Lower lobe of right lung (tissue), 2 donors: Measurements from ENCODE around the gene PCED1B. TPM values are rescaled to one million over a fixed set of nuclear protein-coding genes. Genes with fewer than 3 reads are reported as not detected.

Experiments used
- ATAC-seq, 2 donors: fragments of 200-7000 bp; cut with Tn5 transposase; one replicate each; pipeline ENCODE4 v1.9.1; 2020 to 2022; ENCODE audit warnings: mild to moderate bottlenecking in 2 of 2, moderate library complexity in 2 of 2
- DNase-seq: peaks from one replicate; pipeline ENCODE4 v3.0.0-alpha.2; 2020
- H3K27ac ChIP-seq: fragments of 200-600 bp; one replicate; pipeline ENCODE4 v1.8.0; 2022
- H3K27me3 ChIP-seq: fragments of 200-600 bp; one replicate; pipeline ENCODE4 v1.8.0; 2022; ENCODE audit warnings: low read depth
- H3K36me3 ChIP-seq: fragments of 200-600 bp; one replicate; pipeline ENCODE4 v1.8.0; 2022; ENCODE audit warnings: mild to moderate bottlenecking
- H3K4me1 ChIP-seq: fragments of 200-600 bp; one replicate; pipeline ENCODE4 v1.8.0; 2022
- H3K4me3 ChIP-seq: fragments of 200-600 bp; one replicate; pipeline ENCODE4 v1.8.0; 2022; ENCODE audit warnings: mild to moderate bottlenecking
- H3K9me3 ChIP-seq: fragments of 200-600 bp; one replicate; pipeline ENCODE4 v1.8.0; 2022
- intact Hi-C: fragments of 100-400 bp; cut with DNase I; formaldehyde crosslinking; loops from one replicate; pipeline ENCODE4 v1.11.0; 2022
- long read RNA-seq: library from polyadenylated mRNA; unstranded; transcript quantifications from one replicate; pipeline ENCODE4 v2.0.0, GENCODE V29; 2021
- total RNA-seq: library from RNA; stranded (reverse); fragmentation: NEBNext Ultra II Directional; extraction: Animal tissue kit (Norgen Biotek cat#: 25700); gene quantifications from one replicate; pipeline ENCODE4 v1.2.1, GENCODE V29; 2021
- TF ChIP-seq, protein P1 (sequence below): fragments of 200-600 bp; IDR thresholded peaks from one replicate; pipeline ENCODE4 v1.8.0; 2022; ENCODE audit warnings: antibody characterized with exemption, mild to moderate bottlenecking
- donor health status: DM: no; HTN: yes; CAD: no; lungs with severe emphysema.

The PCED1B gene
- total RNA-seq = 13.4 TPM
- long read RNA-seq, partial matches to known transcripts = 5 of 34 reads
- long read RNA-seq, other reads (novel, unspliced or antisense) = 29 of 34 reads

- Histone ChIP-seq H3K9me3 (no peaks in the 10 kb centered on the region), H3K4me1 (peaks cover 64% of the 10 kb centered on the region), H3K27me3 (no peaks in the 10 kb centered on the region), H3K27ac (peak within 1 kb of the TSS; percentile 94), H3K36me3 (no peaks in the 10 kb centered on the region), H3K4me3 (peak within 1 kb of the TSS; percentile 75)
- ATAC-seq (peak; percentile 77 to 82), DNase-seq (peak; percentile 88)
- intact Hi-C loops = no loop called here
- TF ChIP-seq, protein P1, sequence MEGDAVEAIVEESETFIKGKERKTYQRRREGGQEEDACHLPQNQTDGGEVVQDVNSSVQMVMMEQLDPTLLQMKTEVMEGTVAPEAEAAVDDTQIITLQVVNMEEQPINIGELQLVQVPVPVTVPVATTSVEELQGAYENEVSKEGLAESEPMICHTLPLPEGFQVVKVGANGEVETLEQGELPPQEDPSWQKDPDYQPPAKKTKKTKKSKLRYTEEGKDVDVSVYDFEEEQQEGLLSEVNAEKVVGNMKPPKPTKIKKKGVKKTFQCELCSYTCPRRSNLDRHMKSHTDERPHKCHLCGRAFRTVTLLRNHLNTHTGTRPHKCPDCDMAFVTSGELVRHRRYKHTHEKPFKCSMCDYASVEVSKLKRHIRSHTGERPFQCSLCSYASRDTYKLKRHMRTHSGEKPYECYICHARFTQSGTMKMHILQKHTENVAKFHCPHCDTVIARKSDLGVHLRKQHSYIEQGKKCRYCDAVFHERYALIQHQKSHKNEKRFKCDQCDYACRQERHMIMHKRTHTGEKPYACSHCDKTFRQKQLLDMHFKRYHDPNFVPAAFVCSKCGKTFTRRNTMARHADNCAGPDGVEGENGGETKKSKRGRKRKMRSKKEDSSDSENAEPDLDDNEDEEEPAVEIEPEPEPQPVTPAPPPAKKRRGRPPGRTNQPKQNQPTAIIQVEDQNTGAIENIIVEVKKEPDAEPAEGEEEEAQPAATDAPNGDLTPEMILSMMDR = peak; percentile 44
Measured at GRCh38 chr12:47079468-47079980, at the start of gene PCED1B, which contains the start of gene AMIGO2. PCED1B (plus strand) TSS chr12:47079621; CDS start chr12:47235064, 155,443 bp downstream. AMIGO2 (minus strand) TSS chr12:47079959; CDS start chr12:47079002, 957 bp downstream.

DNA sequence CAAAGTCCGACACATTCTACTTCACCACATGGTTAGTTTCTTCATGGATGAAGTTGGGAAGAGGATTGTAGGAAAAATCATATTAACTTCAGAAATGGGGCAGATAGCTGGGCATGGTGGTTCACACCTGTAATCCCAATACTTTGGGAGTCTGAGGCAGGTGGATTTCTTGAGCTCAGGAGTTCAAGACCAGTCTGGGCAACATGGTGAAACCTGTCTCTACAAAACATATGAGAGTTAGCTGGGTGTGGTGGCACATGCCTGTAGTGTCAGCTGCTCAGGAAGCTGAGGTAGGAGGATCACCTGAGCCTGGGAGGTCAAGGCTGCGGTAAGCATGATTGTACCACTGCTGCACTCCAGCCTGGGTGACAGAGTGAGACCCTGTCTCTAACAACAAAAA, 49.5 kb upstream of the PCED1B start:
- Histone ChIP-seq H3K4me1 (peaks cover 13% of the 10 kb centered on the region), H3K27ac (no peak overlapping the region), H3K27me3 (no peaks in the 10 kb centered on the region), H3K36me3 (no peaks in the 10 kb centered on the region), H3K4me3 (no peak overlapping the region), H3K9me3 (no peaks in the 10 kb centered on the region)
- ATAC-seq (no peak), DNase-seq (no peak)
- TF ChIP-seq, protein P1 = no peak
- intact Hi-C loops = no loop called here

- TF ChIP-seq, protein P1 = peak; percentile 62
- intact Hi-C loops = no loop called here
- Histone ChIP-seq H3K4me1 (peaks cover 13% of the 10 kb centered on the region), H3K27me3 (no peaks in the 10 kb centered on the region), H3K9me3 (no peaks in the 10 kb centered on the region), H3K27ac (no peak overlapping the region), H3K36me3 (no peaks in the 10 kb centered on the region), H3K4me3 (no peak overlapping the region)
- no peak for DNase-seq
- ATAC-seq = peak; percentile 69 to 87
Measured at GRCh38 chr12:47032644-47033043, 46.8 kb upstream of the PCED1B start.

- Histone ChIP-seq H3K27me3 (no peaks in the 10 kb centered on the region), H3K27ac (no peak overlapping the region), H3K9me3 (no peaks in the 10 kb centered on the region), H3K4me1 (peaks cover 13% of the 10 kb centered on the region), H3K4me3 (no peak overlapping the region), H3K36me3 (no peaks in the 10 kb centered on the region)
- TF ChIP-seq, protein P1 = no peak
- ATAC-seq (peak; percentile 89 to 94), DNase-seq (peak; percentile 61)
- intact Hi-C loops = no loop called here
Measured at GRCh38 chr12:47033081-47033480, 46.3 kb upstream of the PCED1B start.

DNA sequence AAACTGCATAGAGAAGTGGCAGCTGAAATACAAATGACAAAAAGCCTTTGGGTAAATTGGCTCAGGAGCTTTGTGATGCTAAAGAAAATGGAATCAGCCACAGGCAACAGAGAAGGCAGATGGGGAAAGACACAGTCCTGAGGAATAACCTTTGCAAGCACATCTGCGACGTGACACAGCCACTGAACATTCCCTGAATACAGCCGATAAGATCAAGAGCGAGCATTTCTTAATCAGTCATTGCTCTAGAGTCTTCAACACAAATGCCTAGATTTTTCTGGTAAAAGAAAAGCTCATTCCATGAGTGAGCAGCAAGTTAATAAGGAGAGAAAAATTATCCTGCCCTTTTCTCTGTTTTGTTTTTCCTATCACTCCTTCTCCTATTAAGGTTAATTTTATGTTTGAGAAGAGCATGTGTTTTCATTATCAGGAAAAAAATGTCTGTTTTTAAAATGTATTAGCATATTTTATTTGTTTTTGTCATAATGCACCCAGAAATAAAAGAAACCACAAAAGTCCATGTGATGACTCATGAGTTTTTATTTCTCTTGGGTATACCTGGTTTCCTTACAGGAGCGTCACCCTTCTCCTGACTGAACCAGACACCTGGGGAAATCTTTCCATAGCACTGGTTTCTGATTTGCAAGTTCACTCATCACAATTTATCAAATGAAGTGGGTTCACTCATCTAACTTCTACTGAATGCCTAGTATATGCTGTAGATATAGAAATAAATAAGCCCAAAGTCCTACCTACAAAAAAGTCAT, 45.4 kb upstream of the PCED1B start:
- Histone ChIP-seq H3K36me3 (no peaks in the 10 kb centered on the region), H3K27me3 (no peaks in the 10 kb centered on the region), H3K27ac (no peak overlapping the region), H3K4me1 (peaks cover 13% of the 10 kb centered on the region), H3K9me3 (no peaks in the 10 kb centered on the region), H3K4me3 (no peak overlapping the region)
- intact Hi-C loops = no loop called here
- TF ChIP-seq, protein P1 = no peak
- DNase-seq (no peak), ATAC-seq (no peak)
